Measurements from ENCODE around the gene WDR91.

DNA sequence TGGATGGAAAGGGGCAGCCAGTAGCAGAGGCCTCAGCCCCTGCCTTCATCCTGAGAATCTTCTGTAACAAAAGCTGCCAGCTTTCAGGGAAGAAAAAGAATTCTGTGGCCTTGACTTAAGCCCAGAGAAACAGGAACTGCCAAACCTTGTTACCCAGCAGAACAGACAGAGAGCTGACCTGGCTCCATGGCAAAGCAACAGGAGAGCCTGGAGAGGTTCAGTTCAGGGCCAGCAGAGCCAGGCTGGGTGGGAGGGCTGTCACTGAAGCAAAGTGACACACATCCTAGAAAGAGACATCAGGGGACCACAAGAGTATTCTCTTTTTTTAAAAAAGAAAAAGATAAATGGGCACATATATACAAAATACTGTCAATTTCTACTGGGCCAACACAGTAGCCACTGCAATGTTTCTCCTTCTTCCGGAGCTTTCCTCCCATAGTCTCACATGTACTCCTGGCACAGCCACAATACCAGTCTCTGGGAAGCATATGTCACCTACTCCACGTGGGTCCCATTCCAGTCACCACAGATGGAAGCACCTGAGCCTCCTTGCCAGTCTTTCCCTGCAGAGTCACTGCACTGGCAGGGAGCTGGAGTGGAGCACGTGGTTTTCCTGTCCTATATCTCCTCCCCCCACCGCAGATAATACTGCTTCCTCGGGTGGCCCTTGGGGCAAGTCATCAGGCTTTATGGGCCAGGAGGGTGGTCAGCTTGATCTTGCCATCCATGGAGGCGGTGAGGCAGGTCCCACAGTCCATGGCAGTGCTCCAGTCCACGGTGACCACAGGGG lies 25.7 kb downstream of the WDR91 start:
- TF ChIP-seq, protein P1, sequence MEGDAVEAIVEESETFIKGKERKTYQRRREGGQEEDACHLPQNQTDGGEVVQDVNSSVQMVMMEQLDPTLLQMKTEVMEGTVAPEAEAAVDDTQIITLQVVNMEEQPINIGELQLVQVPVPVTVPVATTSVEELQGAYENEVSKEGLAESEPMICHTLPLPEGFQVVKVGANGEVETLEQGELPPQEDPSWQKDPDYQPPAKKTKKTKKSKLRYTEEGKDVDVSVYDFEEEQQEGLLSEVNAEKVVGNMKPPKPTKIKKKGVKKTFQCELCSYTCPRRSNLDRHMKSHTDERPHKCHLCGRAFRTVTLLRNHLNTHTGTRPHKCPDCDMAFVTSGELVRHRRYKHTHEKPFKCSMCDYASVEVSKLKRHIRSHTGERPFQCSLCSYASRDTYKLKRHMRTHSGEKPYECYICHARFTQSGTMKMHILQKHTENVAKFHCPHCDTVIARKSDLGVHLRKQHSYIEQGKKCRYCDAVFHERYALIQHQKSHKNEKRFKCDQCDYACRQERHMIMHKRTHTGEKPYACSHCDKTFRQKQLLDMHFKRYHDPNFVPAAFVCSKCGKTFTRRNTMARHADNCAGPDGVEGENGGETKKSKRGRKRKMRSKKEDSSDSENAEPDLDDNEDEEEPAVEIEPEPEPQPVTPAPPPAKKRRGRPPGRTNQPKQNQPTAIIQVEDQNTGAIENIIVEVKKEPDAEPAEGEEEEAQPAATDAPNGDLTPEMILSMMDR (IDR thresholded peaks at IDR 0.05; ENCODE audit: insufficient read depth, low read depth, low read length), result no peak
- no peak for TF ChIP-seq EZH2 (IDR thresholded peaks at IDR 0.05; ENCODE audit: insufficient read depth, low read length)

Data from astrocyte (in vitro differentiated cells and primary cell).